HG02852 (cell line): ENCODE measurements around the gene PRR11.
"Not testable (repeated sequence)": the region's sequence is repeated elsewhere in the genome, so short reads cannot be mapped to it uniquely, and the experiment has no call there.

Source experiments
- ATAC-seq: cut with Tn5 transposase; IDR thresholded peaks from one replicate; pipeline ENCODE4 v1.9.1; 2021; ENCODE audit warnings: mild to moderate bottlenecking, moderate library complexity; ENCODE audit not compliant: unreplicated experiment

The PRR11 gene

DNA sequence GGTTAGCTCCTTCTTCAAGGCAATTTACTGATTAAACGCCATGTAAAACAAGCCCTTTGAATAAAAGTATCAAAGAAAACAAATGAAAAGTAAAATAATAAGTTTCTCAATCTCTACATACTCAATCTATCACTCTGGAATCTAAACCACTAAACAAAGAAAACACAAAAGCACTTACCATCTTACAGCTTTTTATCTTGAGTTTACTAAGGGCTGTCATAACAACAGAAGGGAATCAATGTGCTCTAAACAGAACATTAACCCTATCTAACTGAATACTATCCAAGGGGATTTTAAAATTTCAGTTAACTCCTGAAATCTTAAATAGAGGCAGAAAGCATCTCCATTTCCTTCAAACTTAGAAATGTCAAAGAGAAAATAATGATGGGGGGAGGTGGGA, 4.0 kb upstream of the PRR11 start:
- ATAC-seq: no peak

DNA sequence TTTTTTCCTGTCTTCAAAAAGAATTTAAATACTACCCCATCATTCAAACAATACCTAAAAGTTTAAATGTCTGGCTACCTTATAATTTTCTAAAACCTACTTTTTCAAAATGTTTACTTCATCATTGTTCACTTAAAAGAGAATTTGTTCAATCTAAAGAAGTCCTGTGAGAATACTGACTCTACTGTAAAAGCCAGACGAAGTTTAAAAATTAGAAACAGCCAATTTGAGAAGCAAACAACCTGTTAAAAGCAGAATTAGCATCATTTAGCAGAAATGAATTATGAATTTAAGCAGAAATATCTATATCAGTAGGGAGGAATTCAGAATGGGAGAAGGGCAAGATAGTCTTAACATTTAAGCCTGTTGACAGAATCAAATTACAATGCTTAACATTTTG, 2.6 kb upstream of the PRR11 start:
- no peak for ATAC-seq

DNA sequence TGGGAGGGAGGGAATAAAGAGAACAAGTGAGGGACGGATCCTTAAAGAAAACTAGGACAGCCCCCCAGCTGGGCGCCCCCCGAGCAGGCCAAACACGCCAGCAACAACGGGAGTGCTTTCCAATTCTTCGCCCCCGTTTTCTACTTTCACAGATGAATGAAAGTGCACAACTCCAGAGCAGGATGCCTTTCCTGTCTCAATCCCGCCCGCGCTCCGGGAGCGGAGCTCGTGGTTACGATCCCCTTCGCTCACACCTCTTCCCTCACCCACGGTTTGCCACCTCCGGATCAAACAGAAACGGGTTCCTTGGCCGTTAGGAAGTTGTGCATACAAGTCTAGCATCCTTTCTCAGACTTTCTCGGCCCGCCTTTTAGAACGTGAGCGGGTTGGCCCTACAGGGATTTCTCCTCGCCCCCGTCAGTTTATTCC, 1.2 kb upstream of the PRR11 start:
- no peak for ATAC-seq

DNA sequence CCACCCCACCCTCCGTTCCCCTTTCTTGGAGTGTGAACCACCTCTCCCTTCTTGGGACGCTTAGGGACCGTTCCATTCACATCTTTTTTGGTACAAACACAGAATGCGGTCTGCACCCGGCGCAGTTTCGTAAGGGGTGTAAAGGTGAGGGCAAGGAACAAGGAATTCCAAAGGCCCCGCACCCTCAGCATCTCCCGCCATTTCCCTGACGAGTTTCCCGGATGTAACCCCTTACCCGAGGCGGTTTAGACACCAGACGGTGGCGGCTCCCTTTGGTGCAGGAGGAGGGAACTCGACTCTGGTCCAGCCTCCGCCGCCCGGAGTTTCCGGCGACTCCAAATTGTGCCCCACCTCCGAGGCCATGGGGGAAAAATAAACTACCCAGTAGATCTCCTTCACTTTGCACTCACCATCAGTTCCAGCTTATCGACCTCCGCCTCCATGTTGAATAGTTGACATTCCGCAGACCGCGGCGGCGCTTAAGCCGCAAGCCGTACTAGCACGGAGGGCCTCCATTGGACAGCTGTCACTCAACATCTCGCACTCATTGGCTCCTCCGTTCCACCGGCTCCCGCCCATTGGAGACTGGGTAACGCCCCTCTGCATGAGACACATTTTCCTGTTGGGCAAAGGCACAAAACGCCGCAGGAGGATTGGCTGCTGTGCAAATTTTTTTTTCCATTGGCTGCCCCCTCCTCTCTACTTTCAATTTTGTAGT, 666 bp upstream of the PRR11 start, which contains the start of gene SKA2:
TSS of gene SKA2 (minus strand) at position 466 of the 718 bp plus-strand sequence. CDS start at position 443, 23 bp downstream.
- ATAC-seq: peak; percentile 86

DNA sequence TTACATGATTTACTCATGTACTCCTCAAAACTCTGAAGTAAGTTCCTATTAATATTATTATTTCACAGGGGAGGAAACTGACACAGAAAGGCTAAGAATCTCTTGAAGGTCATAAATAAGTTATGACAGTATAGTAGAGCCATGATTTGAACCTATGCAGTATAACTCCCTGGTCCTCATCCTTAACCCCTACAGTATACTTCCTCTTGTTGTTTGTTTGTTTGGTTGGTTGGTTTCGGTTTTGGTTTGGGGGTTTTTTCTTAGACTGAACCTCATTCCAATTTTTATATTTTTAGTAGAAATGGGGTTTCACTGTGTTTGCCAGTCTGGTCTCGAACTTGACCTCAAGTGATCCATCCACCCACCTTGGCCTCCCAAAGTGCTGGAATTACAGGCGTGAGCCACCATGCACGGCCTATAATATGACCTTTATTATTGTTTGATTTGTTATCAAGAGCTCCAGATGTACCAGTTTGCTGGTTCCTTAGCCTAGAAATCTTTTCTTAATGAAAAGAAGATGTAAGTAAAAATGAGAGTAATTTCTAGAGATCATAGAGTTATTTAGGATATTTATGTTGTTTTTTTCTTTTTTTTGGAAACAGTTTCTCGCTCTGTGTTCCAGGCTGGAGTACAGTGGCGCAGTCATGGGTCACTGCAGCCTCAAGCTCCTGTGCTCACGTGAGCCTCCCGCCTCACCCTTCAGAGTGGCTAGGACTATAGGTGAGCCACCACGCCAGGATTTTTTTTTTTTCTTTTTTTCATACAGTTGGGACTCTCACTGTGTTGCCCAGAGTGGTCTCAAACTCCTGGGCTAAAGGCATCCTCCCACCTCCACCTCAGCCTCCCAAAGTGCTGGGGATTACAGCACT, 4.8 kb downstream of the PRR11 start:
- ATAC-seq: no peak

DNA sequence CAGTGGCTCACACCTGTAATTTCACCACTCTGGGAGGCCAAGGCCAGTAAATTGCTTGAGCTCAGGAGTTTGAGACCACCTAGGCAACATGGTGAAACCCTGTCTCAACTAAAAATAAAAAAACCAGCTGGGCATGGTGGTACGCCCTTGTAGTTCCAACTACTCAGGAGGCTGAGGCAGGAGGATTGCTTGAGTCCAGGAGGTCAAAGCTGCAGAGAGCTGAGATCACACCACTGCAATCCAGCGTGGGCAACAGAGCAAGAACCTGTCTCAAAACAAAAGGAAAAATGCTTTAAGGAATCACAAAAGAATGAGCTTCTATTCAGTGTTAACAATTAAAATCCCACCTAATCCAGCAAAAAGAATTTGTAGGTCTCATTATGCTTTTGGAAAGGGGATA, 5.9 kb downstream of the PRR11 start:
- ATAC-seq: no peak

DNA sequence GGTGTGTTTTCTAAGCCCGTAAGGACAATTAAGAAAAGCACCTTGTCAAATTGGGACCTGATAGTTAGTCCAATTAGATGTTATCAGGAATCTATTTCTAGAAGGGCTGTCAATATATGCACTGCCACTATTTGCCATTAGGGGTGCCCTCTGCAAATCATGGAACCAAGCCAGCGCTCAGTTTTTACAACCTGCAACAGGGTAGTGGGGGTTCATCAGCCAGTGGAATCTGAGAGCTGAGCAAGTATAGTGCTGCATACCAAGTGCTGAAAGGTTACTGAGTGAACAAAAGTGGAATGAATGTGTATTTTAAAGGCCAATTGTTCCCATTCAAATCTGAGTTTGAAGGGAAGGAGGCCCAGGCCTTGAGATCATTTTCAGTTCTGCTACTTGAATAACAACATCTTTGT, 10.4 kb downstream of the PRR11 start:
- ATAC-seq: no peak

DNA sequence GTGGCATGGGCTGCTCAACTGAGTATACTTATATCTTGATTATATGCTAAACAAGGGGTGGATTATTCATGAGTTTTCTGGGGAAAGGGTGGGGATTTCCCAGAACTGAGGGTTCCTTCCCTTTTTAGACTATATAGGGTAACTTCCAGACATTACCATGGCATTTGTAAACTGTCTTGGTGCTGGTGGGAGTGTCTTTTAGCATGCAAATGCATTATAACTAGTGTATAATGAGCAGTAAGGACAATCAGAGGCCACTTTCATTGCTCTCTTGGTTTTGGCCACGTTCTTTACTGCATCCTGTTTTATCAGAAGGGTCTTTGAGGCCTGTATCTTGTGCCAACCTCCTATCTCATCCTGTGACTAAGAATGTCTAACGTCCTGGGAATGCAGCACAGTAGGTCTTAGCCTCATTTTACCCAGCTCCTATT, 12.0 kb downstream of the PRR11 start:
- no peak for ATAC-seq

DNA sequence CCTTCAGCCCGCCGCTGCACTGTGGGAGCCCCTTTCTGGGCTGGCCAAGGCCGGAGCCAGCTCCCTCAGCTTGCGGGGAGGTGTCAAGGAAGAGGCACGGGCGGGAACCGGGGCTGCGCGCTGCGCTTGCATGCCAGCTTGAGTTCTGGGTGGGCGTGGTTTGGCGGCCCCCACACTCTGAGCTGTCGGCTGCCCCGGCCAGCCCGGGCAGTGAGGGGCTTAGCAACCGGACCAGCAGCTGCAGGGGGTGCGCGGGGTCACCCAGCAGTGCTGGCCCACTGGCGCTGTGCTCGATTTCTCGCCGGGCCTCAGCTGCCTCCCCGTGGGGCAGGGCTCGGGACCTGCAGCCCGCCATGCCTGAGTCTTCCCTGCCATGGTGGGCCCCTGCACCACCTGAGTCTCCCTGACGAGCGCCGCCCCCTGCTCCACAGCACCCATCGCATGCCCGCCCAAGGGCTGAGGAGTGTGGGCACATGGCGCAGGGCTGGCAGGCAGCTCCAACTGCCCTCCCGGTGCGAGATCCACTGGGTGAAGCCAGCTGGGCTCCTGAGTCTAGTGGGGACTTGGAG, 17.0 kb downstream of the PRR11 start:
- no peak for ATAC-seq

DNA sequence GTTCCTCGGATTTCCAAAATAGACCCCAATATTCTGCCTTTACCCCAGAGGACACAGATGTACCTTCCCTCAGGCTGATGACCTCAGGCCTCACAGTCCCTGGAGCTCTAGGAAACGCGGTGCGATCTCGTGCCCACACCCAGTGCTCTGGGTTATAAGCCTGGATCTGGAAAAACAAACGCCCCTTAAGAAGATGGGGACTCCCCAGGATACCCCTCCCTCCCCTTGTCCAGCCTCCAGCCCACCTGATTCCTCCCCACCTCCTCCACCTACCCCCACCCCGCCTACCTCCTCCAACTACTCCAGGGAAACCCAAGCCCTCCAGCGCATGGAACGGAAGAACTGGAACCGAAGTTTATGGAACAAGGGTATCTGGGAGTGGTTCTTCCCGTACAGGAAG, 19.1 kb downstream of the PRR11 start:
- ATAC-seq: no peak

DNA sequence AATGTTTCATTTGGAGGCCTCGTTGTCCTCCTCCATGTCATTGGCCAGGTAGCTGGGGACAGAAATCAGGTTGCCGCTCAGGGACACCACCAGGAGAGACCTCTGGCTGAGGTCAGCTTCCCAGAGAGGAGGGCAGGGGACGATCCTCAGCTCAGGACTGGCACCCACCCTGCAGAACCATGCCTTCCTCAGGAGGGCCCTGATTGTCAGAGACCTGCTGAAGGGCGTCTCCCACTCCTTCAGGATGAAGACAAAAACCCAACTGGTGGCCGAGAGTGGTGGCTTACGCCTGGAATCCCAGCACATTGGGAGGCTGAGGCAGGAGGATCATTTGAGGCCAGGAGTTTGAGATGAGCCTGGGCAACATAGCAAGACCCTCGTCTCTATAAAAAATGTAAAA, 19.5 kb downstream of the PRR11 start:
- no peak for ATAC-seq

DNA sequence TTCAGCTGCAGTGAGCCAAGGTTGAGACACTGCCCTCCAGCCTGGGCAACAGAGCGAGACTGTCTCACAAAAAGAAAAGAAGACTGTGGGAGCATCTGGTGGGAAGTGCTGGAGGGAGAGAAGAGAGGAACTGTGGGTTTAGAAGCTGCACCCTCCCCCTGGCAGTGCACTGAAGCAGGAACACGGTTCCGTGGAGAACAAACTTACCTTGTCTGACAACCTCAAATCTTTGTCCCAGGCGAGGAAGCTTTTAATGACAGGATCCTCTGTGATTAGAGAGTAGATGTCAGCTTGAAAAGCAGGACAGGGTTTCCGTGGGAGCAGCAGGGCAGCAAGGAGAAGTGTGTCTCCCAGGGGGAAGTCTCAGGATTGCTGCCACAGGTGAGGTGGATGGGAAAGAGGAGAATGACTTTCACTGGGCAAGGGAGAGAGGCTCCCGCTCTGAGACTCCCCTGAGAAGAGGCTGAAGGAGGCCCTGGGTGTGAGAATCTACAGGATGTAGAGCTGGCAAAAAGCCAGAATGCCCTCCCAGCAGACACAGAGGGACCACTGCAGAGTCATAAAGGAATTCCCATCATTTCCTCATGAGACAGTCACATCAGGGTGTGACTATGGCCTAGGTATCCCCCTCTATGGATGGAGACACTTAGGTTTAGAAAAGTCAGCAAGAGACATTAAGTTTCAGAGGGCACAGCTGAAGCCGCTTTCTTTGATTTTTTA, 22.9 kb downstream of the PRR11 start:
- ATAC-seq: no peak

DNA sequence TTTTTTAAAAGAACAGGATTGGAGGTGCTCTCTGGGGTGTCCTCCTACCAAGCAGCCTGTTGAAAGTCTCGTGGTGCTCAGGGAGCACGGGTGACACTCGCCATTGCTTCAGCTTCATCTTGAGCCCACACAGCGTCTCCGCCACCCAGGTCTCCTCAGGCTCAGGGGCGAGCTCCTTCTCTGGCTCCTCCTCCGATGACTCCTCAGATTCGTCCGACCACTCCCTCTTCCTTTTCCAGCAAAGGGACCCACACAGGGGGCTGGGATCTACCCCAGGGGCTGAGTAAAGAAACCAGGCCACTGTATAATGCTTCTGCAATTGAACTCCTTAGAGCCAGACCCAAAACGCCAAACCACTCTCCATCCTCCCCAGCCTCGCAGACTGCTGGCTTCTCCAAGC, 24.1 kb downstream of the PRR11 start:
- ATAC-seq: not testable (repeated sequence)

DNA sequence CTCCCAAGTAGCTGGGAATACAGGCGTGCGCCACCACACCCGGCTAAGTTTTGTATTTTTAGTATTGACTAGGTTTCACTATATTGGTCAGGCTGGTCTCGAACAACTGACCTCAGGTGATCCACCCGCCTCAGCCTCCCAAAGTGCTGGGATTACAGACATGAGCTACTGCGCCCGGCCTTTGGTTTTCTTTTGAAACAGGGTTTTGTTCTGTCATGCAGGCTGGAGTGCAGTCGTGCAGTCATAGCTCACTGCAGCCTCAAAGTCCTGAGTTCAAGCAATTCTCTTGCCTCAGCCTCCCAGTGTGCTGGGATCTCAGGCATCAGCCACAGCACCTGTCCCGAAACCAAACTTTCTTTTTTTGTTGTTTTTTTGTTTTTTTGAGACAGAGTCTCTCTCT, 25.1 kb downstream of the PRR11 start:
- no peak for ATAC-seq

DNA sequence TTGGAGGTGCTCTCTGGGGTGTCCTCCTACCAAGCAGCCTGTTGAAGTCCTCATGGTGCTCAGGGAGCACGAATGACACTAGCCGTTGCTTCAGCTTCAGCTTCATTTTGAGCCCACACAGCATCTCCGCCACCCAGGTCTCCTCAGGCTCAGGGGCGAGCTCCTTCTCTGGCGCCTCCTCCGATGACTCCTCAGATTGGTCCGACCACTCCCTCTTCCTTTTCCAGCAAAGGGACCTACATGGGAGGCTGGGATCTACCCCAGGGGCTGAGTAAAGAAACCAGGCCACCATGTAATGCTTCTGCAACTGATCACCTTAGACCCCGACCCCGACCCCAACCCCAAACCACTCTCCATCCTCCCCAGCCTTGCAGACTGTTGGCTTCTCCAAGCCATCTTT, 25.9 kb downstream of the PRR11 start:
- ATAC-seq: no peak

DNA sequence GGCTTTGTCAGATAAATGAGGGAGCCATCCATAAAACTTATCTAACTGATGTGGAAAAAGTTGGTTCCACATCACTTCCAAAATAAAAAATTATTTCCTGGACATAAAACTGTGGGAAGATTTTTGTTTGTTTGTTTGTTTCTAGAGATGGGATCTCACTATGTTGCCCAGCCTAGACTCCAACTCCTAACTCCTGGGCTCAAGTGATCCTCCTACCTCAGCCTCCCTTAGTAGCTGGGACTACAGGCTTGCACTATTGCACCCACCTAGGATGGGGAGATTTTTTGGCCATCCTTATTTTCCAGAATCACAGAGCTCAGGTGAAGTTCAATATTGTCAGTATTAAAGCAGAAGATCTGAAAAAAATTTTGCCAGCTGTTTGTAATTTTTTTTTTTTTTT, 30.5 kb downstream of the PRR11 start:
- ATAC-seq: no peak

DNA sequence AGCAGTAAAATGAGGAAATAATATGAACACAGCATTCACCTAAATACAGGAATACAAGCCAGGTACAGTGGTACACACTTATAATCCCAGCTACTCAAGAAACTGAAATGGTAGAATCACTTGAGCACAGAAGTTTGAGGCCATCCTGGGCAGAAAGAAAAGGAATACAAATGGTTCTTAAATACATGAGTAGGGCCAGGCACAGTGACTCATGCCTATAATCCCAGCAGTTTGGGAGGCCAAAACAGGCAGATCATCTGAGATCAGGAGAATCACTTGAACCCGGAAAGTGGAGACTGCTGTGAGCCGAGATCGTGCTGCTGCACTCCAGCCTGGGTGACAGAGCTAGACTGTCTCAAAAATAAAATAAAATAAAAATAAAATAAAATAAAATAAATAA, 31.3 kb downstream of the PRR11 start:
- ATAC-seq: no peak

DNA sequence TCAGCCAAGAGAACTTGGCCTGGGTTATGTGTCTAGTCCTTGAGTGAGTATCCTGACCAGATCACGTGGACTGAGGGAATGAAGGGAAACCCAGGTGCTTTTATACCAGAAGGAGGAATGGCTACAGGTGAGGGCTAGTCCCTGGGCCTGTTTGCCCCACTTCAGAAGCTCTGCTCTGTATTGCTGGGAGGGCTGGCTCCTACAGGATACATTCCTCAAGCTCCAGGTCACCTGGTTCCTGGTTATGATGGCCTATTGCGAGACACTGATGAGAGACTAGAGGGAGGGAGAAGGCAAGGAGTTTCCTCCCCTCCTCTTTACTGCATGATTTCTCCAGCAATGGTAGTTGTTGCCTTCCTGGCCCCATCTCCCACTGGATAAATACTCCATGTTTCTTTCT, 35.3 kb downstream of the PRR11 start:
- ATAC-seq: no peak

DNA sequence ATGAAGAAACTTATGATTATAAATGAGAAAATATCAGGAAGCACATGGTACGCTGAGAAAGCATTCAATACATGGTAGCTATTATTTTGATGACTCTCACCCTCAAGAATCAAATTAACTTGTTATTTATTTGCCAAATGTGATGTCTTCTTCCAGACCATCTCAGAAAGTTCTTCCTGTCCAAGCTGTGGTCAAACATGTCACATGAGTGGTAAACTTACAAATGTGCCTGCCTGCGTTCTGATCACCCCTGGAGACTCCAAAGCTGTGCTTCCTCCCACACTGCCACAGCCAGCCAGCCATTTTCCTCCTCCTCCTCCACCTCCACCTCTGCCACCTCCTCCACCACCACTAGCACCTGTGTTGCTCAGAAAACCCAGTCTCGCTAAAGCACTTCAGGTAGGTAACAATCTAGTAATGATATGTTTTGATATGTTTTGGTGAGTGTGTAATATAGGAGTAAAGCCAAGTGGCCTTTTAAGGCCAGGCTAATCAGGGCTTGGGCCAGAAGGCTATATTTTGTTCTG, 37.9 kb downstream of the PRR11 start:
- no peak for ATAC-seq

DNA sequence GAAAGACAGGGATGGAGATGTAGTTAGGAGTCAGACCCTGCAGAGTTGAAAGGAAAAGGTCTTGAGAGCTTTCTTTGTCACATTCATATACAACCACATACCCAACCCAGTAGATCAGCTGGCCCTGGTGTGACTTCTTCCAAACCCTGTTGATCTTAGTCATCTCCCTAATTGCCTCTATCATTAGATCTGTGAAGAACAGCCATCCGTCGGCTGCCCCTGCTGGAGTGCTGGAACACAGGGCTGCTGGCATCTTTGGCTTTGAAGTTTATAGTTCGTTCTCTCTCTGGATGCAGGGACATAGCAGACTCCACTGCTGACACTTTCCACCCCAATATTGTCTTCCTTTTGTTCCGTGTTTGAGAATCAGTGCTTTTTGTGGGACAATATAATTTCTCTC, 43.9 kb downstream of the PRR11 start:
- ATAC-seq: no peak

DNA sequence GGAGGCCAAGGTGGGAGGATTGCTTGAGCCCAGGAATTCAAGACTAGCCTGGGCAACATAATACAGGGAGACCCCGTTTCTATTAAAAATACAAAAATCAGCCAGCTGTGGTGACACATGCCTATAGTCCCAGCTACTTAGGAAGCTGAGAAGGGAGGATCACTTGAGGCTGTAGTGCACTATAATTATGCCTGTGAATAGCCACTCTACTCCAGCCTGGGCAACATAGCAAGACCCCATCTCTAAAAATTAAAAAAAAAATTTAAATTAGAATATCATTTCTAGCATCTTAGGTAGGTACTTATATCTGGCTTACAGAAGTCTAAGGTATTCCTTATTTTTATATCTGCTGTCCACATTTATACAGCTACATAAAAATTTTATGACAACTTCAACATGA, 46.8 kb downstream of the PRR11 start:
- ATAC-seq: no peak
